PC-9 (cell line): ENCODE data around the gene SNAPC3. TPM values are rescaled to one million over a fixed set of nuclear protein-coding genes. Genes with fewer than 3 reads are reported as not detected.

Experiments used
- total RNA-seq: library from RNA; stranded (reverse); gene quantifications from 2 replicates; pipeline ENCODE4 v1.2.3, GENCODE V29; 2021

The SNAPC3 gene
- total RNA-seq, 1 experiment from 2014 or later, result 11.3 TPM

Other genes starting within 250 kb of the SNAPC3 start
- 8.7 and 8.8 TPM in 2 replicates for gene TTC39B, start 115.7 kb upstream of the SNAPC3 start, total RNA-seq
- 65.3 and 67.8 TPM in 2 replicates for gene PSIP1, start 88.1 kb downstream of the SNAPC3 start, total RNA-seq
- 2.4 and 2.5 TPM in 2 replicates for gene CCDC171, start 130.2 kb downstream of the SNAPC3 start, total RNA-seq